Measurements from ENCODE around the gene CCDC152.
"Not testable (repeated sequence)": the region's sequence is repeated elsewhere in the genome, so short reads cannot be mapped to it uniquely, and the experiment has no call there.

Gene CCDC152

DNA sequence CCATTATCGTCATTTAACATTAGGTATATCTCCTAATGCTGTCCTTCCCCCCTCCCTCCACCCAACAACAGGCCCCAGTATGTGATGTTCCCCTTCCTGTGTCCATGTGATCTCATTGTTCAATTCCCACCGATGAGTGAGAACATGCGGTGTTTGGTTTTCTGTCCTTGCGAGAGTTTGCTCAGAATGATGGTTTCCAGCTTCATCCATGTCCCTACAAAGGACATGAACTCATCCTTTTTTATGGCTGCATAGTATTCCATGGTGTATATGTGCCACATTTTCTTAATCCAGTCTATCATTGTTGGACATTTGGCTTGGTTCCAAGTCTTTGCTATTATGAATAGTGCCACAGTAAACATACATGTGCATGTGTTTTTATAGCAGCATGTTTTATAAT is 87.8 kb downstream of the CCDC152 start:
- not testable (repeated sequence) for DNase-seq (ENCODE audit: low read depth in 4 of 4, low spot score in 1 of 4)

GRCh38 chr5:42848545-42848944 is 91.9 kb downstream of the CCDC152 start:
- DNase-seq (ENCODE audit: low read depth in 4 of 4, low spot score in 1 of 4), result no peak

DNA sequence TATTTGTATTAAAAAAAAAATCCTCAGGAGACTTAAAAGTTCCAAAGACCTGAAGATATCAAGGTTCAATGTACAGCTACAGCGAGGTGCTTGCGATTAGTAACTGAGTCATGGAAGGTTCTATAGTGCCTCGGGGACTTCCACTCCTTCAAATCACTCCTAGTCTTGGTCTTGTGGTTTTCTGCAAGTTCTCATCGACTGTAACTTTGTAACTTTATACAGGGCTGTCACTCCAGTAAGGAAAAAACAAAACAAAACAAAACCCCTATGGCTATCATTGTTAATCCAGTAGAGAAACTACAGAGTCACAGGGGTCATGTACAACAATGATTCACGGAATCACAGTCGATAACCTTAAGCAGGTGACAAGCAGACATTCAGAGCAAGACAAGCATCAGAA is 94.9 kb downstream of the CCDC152 start:
- DNase-seq (ENCODE audit: low read depth in 4 of 4, low spot score in 1 of 4), result no peak
